ENCODE data around the gene PGBD5.

DNA sequence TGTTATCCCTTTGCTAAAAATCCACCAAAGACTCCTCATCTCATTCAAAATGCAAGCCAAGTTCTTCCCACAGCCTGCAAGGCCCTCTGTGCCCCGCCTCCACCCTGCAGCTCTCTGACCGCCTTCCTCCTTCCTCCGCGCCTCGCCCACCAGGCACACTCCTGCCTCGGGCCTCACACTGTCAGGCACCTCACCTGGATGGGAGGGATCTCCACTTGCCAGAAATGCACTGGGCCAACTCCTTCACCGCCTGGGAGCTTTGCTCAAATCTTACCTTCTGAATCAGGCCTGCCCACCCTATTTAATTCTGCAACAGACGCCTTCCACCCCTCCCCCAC lies 26.2 kb downstream of the PGBD5 start:
- TF ChIP-seq, protein P1, sequence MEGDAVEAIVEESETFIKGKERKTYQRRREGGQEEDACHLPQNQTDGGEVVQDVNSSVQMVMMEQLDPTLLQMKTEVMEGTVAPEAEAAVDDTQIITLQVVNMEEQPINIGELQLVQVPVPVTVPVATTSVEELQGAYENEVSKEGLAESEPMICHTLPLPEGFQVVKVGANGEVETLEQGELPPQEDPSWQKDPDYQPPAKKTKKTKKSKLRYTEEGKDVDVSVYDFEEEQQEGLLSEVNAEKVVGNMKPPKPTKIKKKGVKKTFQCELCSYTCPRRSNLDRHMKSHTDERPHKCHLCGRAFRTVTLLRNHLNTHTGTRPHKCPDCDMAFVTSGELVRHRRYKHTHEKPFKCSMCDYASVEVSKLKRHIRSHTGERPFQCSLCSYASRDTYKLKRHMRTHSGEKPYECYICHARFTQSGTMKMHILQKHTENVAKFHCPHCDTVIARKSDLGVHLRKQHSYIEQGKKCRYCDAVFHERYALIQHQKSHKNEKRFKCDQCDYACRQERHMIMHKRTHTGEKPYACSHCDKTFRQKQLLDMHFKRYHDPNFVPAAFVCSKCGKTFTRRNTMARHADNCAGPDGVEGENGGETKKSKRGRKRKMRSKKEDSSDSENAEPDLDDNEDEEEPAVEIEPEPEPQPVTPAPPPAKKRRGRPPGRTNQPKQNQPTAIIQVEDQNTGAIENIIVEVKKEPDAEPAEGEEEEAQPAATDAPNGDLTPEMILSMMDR (IDR thresholded peaks at IDR 0.05; ENCODE audit: insufficient read depth, low read depth, low read length): no peak
- no peak for TF ChIP-seq EZH2 (IDR thresholded peaks at IDR 0.05; ENCODE audit: insufficient read depth, low read length)

Data from astrocyte (in vitro differentiated cells and primary cell).